GM10248 (cell line): ENCODE measurements around the gene XYLT1.

Experiments used
- CTCF ChIA-PET: fragments of 300-600 bp; sonication (Branson Sonifier 250); formaldehyde crosslinking; extraction: SDS; loops from one replicate; lab custom pipeline; 2021; ENCODE audit warnings: antibody characterized with exemption; lab: Yijun Ruan, JAX
- POLR2A ChIA-PET: fragments of 350-650 bp; sonication (Branson Sonifier 250); formaldehyde crosslinking; extraction: SDS; loops from one replicate; lab custom pipeline; 2020; ENCODE audit warnings: antibody characterized with exemption; lab: Yijun Ruan, JAX
- DNase-seq: peaks from one replicate; pipeline ENCODE4 v3.0.0; 2012; ENCODE audit errors: extremely low spot score
- TF ChIP-seq, protein P1 (sequence below): IDR thresholded peaks from 2 replicates; pipeline ENCODE4 v1.5.1; 2012; ENCODE audit warnings: mild to moderate bottlenecking, low read depth; ENCODE audit errors: extremely low read depth, missing control alignments, control extremely low read depth

The XYLT1 gene

DNA sequence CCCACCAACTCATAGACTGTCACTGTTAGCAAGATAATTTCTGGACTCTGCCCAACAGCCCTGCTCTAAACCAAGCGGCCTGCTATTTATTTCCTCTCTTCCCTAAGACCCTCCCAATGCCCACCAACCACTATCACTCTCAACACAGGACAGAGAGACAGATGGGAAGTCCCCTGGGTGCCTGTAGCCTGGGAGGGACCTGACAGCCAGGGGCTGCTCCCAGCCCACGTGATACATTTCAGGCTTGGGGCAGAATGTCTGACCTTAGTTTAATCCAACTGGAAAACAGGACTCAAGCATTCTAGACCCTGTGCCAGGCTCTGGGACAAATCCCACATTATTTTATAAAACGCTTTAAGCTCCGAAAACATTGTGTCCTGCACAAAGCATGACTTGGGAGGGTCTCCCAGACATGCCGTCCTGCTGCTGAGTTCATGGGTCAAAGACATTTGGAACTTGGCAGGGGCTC is 23.6 kb downstream of the XYLT1 start:
- TF ChIP-seq, protein P1, sequence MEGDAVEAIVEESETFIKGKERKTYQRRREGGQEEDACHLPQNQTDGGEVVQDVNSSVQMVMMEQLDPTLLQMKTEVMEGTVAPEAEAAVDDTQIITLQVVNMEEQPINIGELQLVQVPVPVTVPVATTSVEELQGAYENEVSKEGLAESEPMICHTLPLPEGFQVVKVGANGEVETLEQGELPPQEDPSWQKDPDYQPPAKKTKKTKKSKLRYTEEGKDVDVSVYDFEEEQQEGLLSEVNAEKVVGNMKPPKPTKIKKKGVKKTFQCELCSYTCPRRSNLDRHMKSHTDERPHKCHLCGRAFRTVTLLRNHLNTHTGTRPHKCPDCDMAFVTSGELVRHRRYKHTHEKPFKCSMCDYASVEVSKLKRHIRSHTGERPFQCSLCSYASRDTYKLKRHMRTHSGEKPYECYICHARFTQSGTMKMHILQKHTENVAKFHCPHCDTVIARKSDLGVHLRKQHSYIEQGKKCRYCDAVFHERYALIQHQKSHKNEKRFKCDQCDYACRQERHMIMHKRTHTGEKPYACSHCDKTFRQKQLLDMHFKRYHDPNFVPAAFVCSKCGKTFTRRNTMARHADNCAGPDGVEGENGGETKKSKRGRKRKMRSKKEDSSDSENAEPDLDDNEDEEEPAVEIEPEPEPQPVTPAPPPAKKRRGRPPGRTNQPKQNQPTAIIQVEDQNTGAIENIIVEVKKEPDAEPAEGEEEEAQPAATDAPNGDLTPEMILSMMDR: no peak
- CTCF ChIA-PET: interaction anchor here (1.0 kb wide), 1 partner anchor 16 kb away, joined by 4 read pairs; no protein-coding TSS in a partner anchor
- no peak for DNase-seq
- POLR2A ChIA-PET: no interaction called here

- ChIA-PET CTCF (interaction anchor here (0.9 kb wide), 1 partner anchor 21 kb away, joined by 3 read pairs; no protein-coding TSS in a partner anchor), POLR2A (no interaction called here)
- TF ChIP-seq, protein P1: no peak
- DNase-seq: no peak
Measured at GRCh38 chr16:17446661-17447060, 24.1 kb downstream of the XYLT1 start.

DNA sequence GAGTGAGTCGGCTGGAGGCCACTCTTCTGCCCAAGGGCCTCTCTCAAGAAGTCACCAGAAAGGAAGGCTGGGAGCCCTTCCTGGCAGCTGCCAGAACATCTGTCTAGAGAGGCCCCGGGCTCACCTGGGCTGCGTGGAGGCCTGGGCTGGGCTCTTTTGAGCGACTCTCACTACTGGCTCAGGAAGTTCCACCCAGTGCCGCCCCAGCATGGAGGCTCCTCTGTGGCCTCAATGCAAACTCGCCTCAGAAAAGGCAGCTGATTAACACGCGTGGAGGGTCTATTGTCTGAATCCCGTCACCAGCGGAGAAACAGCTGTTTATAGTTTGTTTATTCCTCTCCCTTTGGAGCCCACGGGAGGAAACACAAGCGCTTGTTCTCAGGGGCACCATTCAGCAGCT is 25.3 kb downstream of the XYLT1 start:
- TF ChIP-seq, protein P1: no peak
- no peak for DNase-seq
- ChIA-PET POLR2A (no interaction called here), CTCF (interaction anchor here (1.3 to 2.9 kb wide), 2 partner anchors 10 to 184 kb away, joined by 4 to 11 read pairs; no protein-coding TSS in a partner anchor)

DNA sequence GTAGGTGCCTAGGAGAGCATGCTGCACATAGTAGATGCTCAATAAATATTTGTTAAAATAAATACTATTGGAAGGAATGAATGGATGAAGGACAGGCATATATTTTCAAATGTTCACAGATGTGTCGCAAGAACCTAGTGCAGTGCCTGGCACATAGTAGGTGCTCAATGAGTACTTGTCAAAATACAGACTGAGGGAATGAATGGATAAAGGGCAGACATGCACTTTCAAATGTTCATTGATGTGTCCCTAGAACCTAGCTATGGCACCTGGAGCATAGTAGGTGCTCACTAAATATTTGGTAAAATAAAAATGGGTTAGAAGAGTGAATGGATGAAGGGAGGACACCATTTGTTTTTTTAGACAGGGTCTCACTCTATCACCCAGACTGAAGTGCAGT is 26.1 kb downstream of the XYLT1 start:
- ChIA-PET POLR2A (no interaction called here), CTCF (interaction anchor here (1.0 to 2.9 kb wide), 4 partner anchors 11 to 183 kb away, joined by 3 to 11 read pairs (median 4); no protein-coding TSS in a partner anchor)
- no peak for DNase-seq
- TF ChIP-seq, protein P1: no peak

DNA sequence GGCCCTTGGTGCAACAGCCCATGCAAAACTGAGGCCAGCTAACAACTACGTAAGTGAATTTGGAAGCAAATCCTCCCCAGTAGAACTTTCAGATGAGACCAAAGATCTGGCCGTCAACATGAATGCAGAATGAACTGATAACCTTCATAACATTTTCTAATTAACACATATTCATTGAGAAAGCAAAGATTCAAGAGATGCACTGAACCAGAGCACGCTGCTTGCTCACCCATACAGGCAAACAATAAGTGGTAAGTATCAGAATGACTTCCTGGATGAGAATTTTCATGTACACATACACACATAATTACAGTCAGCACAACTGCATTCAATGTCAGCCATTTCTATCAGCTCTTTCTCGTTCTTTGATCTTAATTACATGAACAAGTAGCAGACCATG is 30.6 kb downstream of the XYLT1 start:
- POLR2A ChIA-PET: no interaction called here
- TF ChIP-seq, protein P1: no peak
- CTCF ChIA-PET: interaction anchor here (0.7 to 1.5 kb wide), 2 partner anchors 10 to 27 kb away, joined by 4 to 5 read pairs; no protein-coding TSS in a partner anchor
- DNase-seq: peak; percentile 40

GRCh38 chr16:17439580-17439979 is 31.2 kb downstream of the XYLT1 start:
- CTCF ChIA-PET: interaction anchor here (0.7 kb wide), 2 partner anchors 10 to 14 kb away, joined by 3 to 4 read pairs; no protein-coding TSS in a partner anchor
- TF ChIP-seq, protein P1: no peak
- peak; percentile 32 for DNase-seq
- POLR2A ChIA-PET: no interaction called here
